Right ventricle myocardium inferior (tissue), 1 donor: ENCODE results near the gene SORCS2. TPM values are rescaled to one million over a fixed set of nuclear protein-coding genes. Genes with fewer than 3 reads are reported as not detected.

Experiments
- ATAC-seq: fragments of 200-7000 bp; cut with Tn5 transposase; one replicate; pipeline ENCODE4 v1.9.1; 2020; ENCODE audit warnings: mild to moderate bottlenecking, moderate library complexity
- DNase-seq: peaks from one replicate; pipeline ENCODE4 v3.0.0; 2021; ENCODE audit errors: missing footprints
- intact Hi-C: fragments of 100-400 bp; cut with DNase I; formaldehyde crosslinking; loops from one replicate; pipeline ENCODE4 v1.11.0; 2022
- total RNA-seq: library from RNA; stranded (reverse); fragmentation: NEBNext Ultra II Directional; extraction: Animal tissue kit (Norgen Biotek cat#: 25700); gene quantifications from one replicate; pipeline ENCODE4 v1.2.1, GENCODE V29; 2021
- donor health status: DM: no; HTN: yes; CAD: no; lungs with severe emphysema.

SORCS2 gene
- total RNA-seq, 1 donor from 2014 or later = 1.1 TPM

GRCh38 chr4:7414046-7414445 lies 221.7 kb downstream of the SORCS2 start:
- ATAC-seq (no peak), DNase-seq (peak; percentile 16)
- intact Hi-C loops = no loop called here

DNA sequence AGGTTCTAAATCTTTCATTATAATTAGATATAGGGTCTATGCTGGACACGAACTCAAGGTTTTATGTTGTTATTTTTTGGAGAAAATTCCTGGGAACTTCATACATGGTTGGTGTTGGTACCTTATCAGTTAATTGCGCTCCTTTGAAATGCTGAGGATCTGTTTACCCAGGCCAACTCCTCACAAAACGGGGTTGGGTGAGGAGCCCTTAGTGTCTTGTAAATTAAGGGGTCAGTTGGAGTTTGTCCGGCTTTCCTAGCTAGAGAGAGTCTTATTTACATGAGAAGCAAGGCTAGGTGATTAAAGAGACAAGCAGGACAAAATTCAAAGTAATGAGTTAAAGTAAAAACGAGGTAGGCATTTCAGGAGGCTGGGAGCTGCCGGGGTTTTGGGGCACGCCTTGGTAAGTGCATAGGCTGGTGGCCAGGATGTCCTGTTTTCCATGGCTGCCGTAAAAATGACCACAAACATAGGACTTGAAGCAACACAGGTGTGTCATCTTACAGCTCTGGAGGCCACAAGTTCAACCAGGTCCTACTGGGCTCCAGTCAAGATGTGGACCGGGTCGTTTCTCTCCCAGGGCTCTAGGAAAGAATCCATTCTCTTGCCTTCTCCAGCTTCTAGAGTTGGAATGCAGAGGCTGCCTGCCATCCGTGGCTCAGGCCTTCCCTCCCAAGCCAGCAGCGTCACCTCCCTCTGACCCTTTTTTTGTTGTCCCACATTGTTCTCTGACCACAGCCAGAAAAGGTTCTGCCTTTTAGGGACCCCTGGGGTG lies 222.6 kb downstream of the SORCS2 start:
- ATAC-seq = no peak
- DNase-seq = peak; percentile 18

GRCh38 chr4:7415927-7416686 lies 223.8 kb downstream of the SORCS2 start:
- ATAC-seq (no peak), DNase-seq (peak; percentile 47)
- intact Hi-C loops = no loop called here

More for the DNA sequence above, 222.6 kb downstream of the SORCS2 start:
- intact Hi-C loops = no loop called here

DNA sequence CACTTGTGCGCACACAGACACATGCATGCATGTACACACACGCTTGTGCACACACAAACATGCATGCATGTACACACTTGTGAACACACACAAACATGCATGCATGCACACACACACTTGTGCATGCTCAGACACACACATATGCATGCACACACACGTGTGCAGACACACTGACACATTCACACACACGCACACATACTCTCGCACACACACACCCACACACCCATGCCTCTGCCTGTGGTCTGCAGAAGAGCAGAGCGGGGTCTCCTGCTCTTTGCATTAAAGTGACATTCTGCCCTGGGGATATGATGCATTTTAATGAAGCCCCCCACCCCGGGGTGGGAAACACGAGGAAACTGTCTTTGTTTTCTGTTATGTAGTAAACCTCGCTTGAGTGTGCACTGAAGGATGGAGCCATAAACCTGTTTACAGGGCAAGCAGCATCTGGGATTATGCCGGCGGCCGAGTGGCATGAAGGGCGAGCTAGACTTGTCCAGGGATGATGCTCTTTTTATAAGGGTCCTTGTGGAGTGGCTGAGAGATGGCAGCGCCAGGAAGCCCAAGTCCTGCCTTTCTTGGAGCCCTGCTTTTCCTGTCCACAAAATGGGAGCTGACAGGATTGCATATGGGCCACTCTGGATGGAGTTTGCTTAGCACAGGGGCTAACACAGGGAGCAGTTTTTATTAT lies 224.6 kb downstream of the SORCS2 start:
- ATAC-seq (no peak), DNase-seq (peak; percentile 5)
- intact Hi-C loops = no loop called here

DNA sequence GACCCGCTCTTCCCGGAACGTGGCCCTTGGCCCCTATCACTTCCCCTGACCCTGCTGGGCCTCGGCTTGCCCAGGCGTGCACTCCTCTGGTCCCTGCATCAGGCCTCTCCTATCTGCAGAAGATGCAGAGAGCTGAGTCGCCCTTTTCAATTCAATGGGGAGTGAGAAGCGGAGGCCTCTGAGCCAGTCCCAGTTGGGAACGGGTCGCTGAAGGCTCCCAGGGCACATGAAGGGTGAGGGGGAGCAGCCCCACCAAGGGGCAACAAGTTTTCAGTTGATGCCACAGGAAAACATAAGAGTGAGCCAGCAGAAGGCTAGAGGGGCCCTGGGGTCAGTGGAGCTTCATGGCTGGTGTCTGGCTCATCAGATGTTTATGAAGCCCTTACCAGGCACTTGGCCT lies 225.3 kb downstream of the SORCS2 start:
- intact Hi-C loops = no loop called here
- ATAC-seq (no peak), DNase-seq (no peak)

GRCh38 chr4:7418131-7418943 lies 226.0 kb downstream of the SORCS2 start:
- intact Hi-C loops = no loop called here
- DNase-seq (no peak), ATAC-seq (no peak)

DNA sequence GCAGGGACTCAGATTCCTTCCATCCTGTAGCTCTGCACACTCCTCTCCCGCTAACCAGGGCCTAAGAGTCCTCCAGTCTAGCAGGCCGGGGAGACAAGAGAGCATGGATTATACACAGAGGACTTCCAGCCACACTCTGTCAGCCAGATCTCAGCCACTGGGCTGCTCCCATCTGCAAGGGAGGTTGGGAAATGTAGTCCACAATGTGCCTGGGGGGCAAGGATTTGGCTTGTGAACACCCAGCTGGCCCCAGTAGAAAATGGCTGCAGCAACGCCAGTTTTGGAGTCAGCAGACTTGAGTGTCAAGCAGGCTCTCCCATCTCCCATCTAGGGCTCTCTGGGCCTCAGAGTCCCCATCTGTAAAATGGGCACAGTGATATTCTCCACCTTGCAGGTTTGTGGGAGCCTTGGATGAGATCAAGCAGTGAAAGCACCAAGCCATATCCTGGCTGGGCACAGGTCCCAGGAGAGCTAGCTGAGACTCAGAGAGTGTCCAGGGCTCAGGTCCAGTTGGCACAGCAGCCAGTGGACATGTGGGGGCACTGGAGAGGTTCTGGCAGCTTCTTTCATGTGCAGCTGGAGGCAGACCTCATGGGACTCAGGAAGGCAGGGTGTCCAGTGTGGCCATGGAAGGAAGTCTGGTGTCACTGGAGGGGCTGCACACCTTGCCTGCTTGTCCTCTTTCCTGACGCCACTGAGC lies 227.8 kb downstream of the SORCS2 start:
- DNase-seq = peak; percentile 15
- intact Hi-C loops = no loop called here
- ATAC-seq = no peak

- DNase-seq (peak; percentile 26), ATAC-seq (no peak)
- intact Hi-C loops = no loop called here
Measured at GRCh38 chr4:7420661-7421040, 228.3 kb downstream of the SORCS2 start.

DNA sequence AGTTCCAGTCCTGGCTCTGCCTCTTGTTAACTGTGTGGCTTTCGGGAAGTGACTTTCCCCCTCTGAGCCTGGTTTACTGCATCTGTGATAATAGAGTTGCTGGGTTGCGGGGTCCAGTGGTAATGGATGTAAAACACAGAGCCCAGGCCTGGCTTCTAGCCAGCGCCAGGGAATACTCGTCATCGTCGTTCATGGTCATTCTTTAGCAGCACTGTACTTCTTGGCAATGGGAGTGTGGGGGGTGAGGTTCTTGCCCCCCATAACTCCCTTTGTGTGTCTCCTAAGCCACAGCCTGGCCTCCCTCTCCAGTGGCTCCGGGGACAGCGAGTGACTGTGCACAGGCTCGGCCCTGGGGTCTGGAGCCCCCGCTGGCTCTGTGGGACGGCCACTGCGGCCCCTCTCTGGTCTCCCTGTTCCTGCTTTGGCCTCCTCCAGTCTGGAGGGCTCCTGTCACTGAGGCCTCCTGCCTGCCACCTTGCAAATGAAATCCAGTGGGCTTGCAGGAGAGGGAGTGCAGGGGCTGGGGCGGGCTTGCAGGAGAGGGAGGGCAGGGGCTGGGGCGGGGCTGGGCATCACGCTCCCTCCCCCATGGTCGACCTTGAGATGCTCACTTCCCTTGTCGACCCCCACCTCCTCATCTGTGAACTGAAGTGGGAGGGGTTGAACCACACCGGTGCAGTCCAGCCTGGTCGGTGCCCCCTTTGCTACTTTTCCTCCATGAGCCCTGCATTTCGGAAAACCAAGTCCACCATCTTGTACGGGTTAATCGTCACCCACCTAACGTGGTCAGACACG lies 229.2 kb downstream of the SORCS2 start:
- ATAC-seq (no peak), DNase-seq (peak; percentile 45)
- intact Hi-C loops = no loop called here

- peak; percentile 11 for DNase-seq
- ATAC-seq = no peak
- intact Hi-C loops = no loop called here
Measured at GRCh38 chr4:7422151-7422897, 230.0 kb downstream of the SORCS2 start.

DNA sequence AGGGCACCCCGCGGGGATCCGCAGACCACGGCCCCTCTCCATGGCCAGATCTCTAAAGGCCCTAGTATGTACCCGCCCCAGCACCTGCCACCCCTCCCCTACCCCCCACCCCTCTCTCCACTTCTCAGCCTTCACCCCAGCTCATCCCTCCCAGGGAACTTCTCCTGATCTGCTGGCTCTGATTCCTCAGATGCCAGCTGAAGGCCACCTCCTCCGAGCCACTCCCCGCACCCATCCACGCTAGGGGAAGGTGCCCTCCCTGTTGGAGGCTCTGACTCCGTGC lies 230.5 kb downstream of the SORCS2 start:
- no peak for ATAC-seq
- intact Hi-C loops = no loop called here
- DNase-seq = no peak

GRCh38 chr4:7423391-7423790 lies 231.1 kb downstream of the SORCS2 start:
- ATAC-seq = no peak
- intact Hi-C loops = no loop called here
- DNase-seq = no peak

DNA sequence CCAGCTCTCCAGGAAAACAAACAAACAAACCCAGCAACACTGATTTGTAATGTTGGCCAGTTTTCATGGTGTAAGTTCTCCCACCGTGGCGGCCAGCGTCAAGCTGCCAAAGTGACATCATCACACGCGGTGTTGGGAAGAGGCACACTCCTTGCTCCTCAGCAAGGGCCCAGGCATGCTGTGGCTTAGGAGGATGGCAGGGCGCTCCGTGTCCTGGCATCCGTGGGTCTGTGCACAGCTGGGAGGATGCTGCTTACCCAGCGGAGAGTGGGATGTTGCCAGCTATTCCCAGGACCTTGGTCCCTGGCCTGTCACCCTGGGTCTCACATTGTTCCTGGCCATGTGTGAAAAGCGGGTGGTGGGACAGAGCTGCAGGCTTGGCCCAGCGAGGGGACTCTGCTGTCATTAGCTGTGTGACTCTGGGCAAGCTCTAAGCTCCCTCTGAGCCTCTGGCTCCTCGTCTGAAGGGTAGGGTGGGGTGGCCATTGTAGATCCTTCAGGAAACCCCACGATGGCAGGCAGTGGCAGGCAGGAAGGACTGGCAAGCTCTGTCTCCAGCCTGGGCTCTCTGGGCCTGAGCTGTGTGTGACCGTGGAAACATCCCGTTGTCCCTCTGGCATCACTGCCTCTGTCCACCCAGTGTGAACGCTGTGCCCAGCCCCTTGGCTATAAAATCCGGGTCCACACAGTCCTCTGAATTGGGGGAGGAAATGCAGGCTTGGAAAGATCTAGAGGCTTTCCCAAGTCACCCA lies 231.6 kb downstream of the SORCS2 start:
- DNase-seq = peak; percentile 42
- intact Hi-C loops = no loop called here
- no peak for ATAC-seq

DNA sequence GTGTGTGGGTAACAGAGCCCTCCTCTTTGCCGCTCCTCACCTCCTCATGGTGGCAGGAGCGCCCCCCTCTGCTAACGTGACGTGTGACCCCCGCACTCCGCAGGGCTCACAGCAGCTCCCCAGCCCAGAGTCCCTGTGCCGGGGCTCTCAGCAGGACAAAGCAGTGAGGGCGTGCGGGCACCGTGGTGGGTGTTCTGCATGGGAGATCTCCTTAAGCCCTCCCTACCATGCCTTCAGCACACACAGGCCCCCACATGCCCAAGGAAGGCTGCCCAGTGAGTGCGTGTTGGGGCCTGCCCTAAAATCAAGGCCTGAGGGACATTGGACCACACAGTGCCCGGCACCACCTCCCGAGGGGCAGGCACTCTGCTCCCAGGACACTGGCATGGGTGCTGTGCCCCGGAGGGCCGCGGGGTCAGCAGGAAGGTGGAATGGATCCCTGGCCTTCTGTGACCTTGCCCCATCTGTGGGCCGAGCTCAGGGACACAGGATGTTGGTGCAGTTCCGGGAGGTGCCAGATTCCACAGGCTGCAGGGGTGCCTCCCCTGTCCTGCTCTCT lies 232.3 kb downstream of the SORCS2 start:
- ATAC-seq (no peak), DNase-seq (peak; percentile 40)
- intact Hi-C loops = no loop called here

GRCh38 chr4:7425124-7425523 lies 232.8 kb downstream of the SORCS2 start:
- DNase-seq = peak; percentile 22
- no peak for ATAC-seq

More at GRCh38 chr4:7425124-7425523, 232.8 kb downstream of the SORCS2 start:
- intact Hi-C loops = no loop called here
